Measurements from ENCODE around the gene ST3GAL4.

The ST3GAL4 gene

GRCh38 chr11:126424471-126425039, 69.1 kb downstream of the ST3GAL4 start:
- DNase-seq (ENCODE audit: low spot score), result no peak

GRCh38 chr11:126426106-126426505, 70.6 kb downstream of the ST3GAL4 start:
- DNase-seq (ENCODE audit: low spot score), result no peak

GRCh38 chr11:126426820-126427749, 71.6 kb downstream of the ST3GAL4 start:
- DNase-seq (ENCODE audit: low spot score), result no peak

- DNase-seq (ENCODE audit: low spot score), result no peak
These were observed 75.3 kb downstream of the ST3GAL4 start for GRCh38 chr11:126430581-126431335.

- DNase-seq (ENCODE audit: low spot score), result no peak
These were observed 76.0 kb downstream of the ST3GAL4 start for GRCh38 chr11:126431401-126432064.

- no peak for DNase-seq (ENCODE audit: low spot score)
These were observed 76.6 kb downstream of the ST3GAL4 start for GRCh38 chr11:126432065-126432461.

- no peak for DNase-seq (ENCODE audit: low spot score)
These were observed 77.0 kb downstream of the ST3GAL4 start for GRCh38 chr11:126432525-126432924.

GRCh38 chr11:126433244-126433846, 77.9 kb downstream of the ST3GAL4 start:
- DNase-seq (ENCODE audit: low spot score), result no peak

- DNase-seq (ENCODE audit: low spot score), result no peak
These were observed 78.8 kb downstream of the ST3GAL4 start for GRCh38 chr11:126433989-126434949.

- no peak for DNase-seq (ENCODE audit: low spot score)
These were observed 79.5 kb downstream of the ST3GAL4 start for GRCh38 chr11:126434950-126435335.

- no peak for DNase-seq (ENCODE audit: low spot score)
These were observed 80.8 kb downstream of the ST3GAL4 start for GRCh38 chr11:126436209-126436755.

GRCh38 chr11:126437731-126438130, 82.2 kb downstream of the ST3GAL4 start:
- DNase-seq (ENCODE audit: low spot score), result no peak

- no peak for DNase-seq (ENCODE audit: low spot score)
These were observed 82.8 kb downstream of the ST3GAL4 start for GRCh38 chr11:126438272-126438671.

- no peak for DNase-seq (ENCODE audit: low spot score)
These were observed 83.2 kb downstream of the ST3GAL4 start for GRCh38 chr11:126438691-126439090.

- no peak for DNase-seq (ENCODE audit: low spot score)
These were observed 84.8 kb downstream of the ST3GAL4 start for GRCh38 chr11:126440276-126440675.

GRCh38 chr11:126440792-126441514, 85.5 kb downstream of the ST3GAL4 start:
- DNase-seq (ENCODE audit: low spot score), result peak; percentile 72

- DNase-seq (ENCODE audit: low spot score), result no peak
These were observed 87.6 kb downstream of the ST3GAL4 start for GRCh38 chr11:126443120-126443519.

GRCh38 chr11:126444072-126444471, 88.6 kb downstream of the ST3GAL4 start:
- no peak for DNase-seq (ENCODE audit: low spot score)

- DNase-seq (ENCODE audit: low spot score), result no peak
These were observed 91.1 kb downstream of the ST3GAL4 start for GRCh38 chr11:126446581-126446980.

- DNase-seq (ENCODE audit: low spot score), result no peak
These were observed 94.7 kb downstream of the ST3GAL4 start for GRCh38 chr11:126450198-126450597.
